Renal cortex interstitium (tissue), 11 donors: Measurements from ENCODE around the gene MESP2. TPM values are rescaled to one million over a fixed set of nuclear protein-coding genes. Genes with fewer than 3 reads are reported as not detected.

Source experiments
- DNase-seq, 11 donors: peaks; one replicate each; pipeline ENCODE4 v3.0.0-alpha.2; 2013; ENCODE audit warnings: low read depth in 9 of 11, low spot score in 4 of 11; ENCODE audit errors: extremely low read depth in 1 of 11
- polyA plus RNA-seq, 3 donors: library from polyadenylated mRNA; unstranded; fragments of 120-200 nt; gene quantifications; one replicate each; pipeline ENCODE4 v1.2.1, GENCODE V29; 2013; ENCODE audit not compliant: insufficient read length in 3 of 3

Gene MESP2
- polyA plus RNA-seq, 3 donors: 0.30 to 0.44 (median 0.42) TPM

GRCh38 chr15:89824607-89824867 lies 48.4 kb downstream of the MESP2 start:
- DNase-seq: no peak

- DNase-seq: no peak
Observed at GRCh38 chr15:89825271-89825940, 49.3 kb downstream of the MESP2 start.

- DNase-seq: no peak
Observed at GRCh38 chr15:89826671-89827655, 50.8 kb downstream of the MESP2 start.

- DNase-seq: no peak
Observed at GRCh38 chr15:89827829-89828228, 51.7 kb downstream of the MESP2 start.

Other genes with a start within 250 kb of the MESP2 start
- gene TICRR, start 200.9 kb upstream of the MESP2 start, polyA plus RNA-seq: 10 to 100 TPM; 10.6 to 13.4 (median 12.3) TPM
- gene KIF7, start 120.9 kb upstream of the MESP2 start, polyA plus RNA-seq: 10 to 100 TPM in 2 of 3 donors, 1 to 10 TPM in 1; 9.3 to 14.2 (median 13.9) TPM
- 1 to 10 TPM; 1.0 to 1.4 (median 1.4) TPM for gene PLIN1, start 97.0 kb upstream of the MESP2 start, polyA plus RNA-seq
- gene PEX11A, start 85.6 kb upstream of the MESP2 start, polyA plus RNA-seq: 10 to 100 TPM; 17.3 to 21.0 (median 19.1) TPM
- gene WDR93, start 85.5 kb upstream of the MESP2 start, polyA plus RNA-seq: 1 to 10 TPM; 2.3 to 4.1 (median 2.9) TPM
- gene MESP1, start 25.1 kb upstream of the MESP2 start, polyA plus RNA-seq: 1 to 10 TPM in 1 of 3 donors, under 1 TPM in 2; 0.59 to 2.3 (median 0.90) TPM
- 100 to 1,000 TPM; 104 to 119 (median 117) TPM for gene ANPEP, start 38.5 kb downstream of the MESP2 start, polyA plus RNA-seq
- gene AP3S2, start 117.7 kb downstream of the MESP2 start, polyA plus RNA-seq: 10 to 100 TPM; 39.2 to 60.0 (median 44.0) TPM
- gene ARPIN, start 136.6 kb downstream of the MESP2 start, polyA plus RNA-seq: 10 to 100 TPM; 28.2 to 30.3 (median 28.9) TPM
- gene ZNF710, start 225.0 kb downstream of the MESP2 start, polyA plus RNA-seq: 10 to 100 TPM; 14.2 to 22.6 (median 18.8) TPM